Spleen (tissue), 11 donors: ENCODE results near the gene CD80. TPM values are rescaled to one million over a fixed set of nuclear protein-coding genes. Genes with fewer than 3 reads are reported as not detected.
"Not testable (repeated sequence)": the region's sequence is repeated elsewhere in the genome, so short reads cannot be mapped to it uniquely, and the experiment has no call there.

Experiments
- DNase-seq: peaks from one replicate; pipeline ENCODE4 v3.0.0-alpha.2; 2020
- H3K27ac ChIP-seq, 8 donors: fragments of 200-600 bp; sonication (generic) in 7 of 8; 1 replicate in 4 of 8; 2 replicates in 4 of 8; pipeline versions ENCODE4 v1.5.0 to v1.8.0; 2016 to 2021; ENCODE audit warnings: inconsistent platforms in 4 of 8, mild to moderate bottlenecking in 4 of 8, moderate library complexity in 1 of 8
- H3K27me3 ChIP-seq, 7 donors: fragments of 200-600 bp; sonication (generic) in 6 of 7; replicated peaks in 1 of 7; 1 replicate in 4 of 7; 2 replicates in 3 of 7; pipeline versions ENCODE4 v1.5.0 to v1.8.0; 2016 to 2021; ENCODE audit warnings: inconsistent platforms in 3 of 7, mild to moderate bottlenecking in 1 of 7
- H3K36me3 ChIP-seq, 6 donors: fragments of 200-600 bp; sonication (generic) in 5 of 6; 1 replicate in 4 of 6; 2 replicates in 2 of 6; pipeline versions ENCODE4 v1.5.0 to v1.8.0; 2016 to 2021; ENCODE audit warnings: inconsistent platforms in 2 of 6
- H3K4me1 ChIP-seq, 6 donors: fragments of 200-600 bp; sonication (generic) in 5 of 6; 1 replicate in 3 of 6; 2 replicates in 3 of 6; pipeline versions ENCODE4 v1.5.0 to v1.8.0; 2016 to 2021; ENCODE audit warnings: inconsistent platforms in 3 of 6
- H3K4me3 ChIP-seq, 8 donors: fragments of 200-600 bp; sonication (generic) in 7 of 8; 1 replicate in 4 of 8; 2 replicates in 4 of 8; pipeline versions ENCODE4 v1.5.0 to v1.8.0; 2016 to 2021; ENCODE audit warnings: inconsistent platforms in 4 of 8, mild to moderate bottlenecking in 4 of 8, moderate library complexity in 2 of 8
- H3K9me3 ChIP-seq, 8 donors: fragments of 200-600 bp; sonication (generic) in 7 of 8; 1 replicate in 4 of 8; 2 replicates in 4 of 8; pipeline versions ENCODE4 v1.5.0 to v1.8.0; 2016 to 2021; ENCODE audit warnings: inconsistent platforms in 4 of 8
- CTCF ChIP-seq, 11 experiments: fragments of 200-600 bp in 7 of 11; fragments of 450-650 bp in 4 of 11; sonication (generic) in 4 of 11; IDR thresholded peaks in 8 of 11; conservative IDR thresholded peaks in 3 of 11; 1 replicate in 7 of 11; 2 replicates in 4 of 11; pipeline versions ENCODE4 v1.4.0 to v1.8.0; 2016 to 2021; ENCODE audit warnings: antibody characterized with exemption in 11 of 11, inconsistent platforms in 4 of 11, mild to moderate bottlenecking in 1 of 11
- POLR2A ChIP-seq, 3 donors: fragments of 450-650 bp; IDR thresholded peaks; one replicate each; pipeline ENCODE4 v1.5.1; 2017; ENCODE audit warnings: antibody characterized with exemption in 3 of 3, mild to moderate bottlenecking in 1 of 3
- POLR2AphosphoS5 ChIP-seq, 3 donors: sonication (generic); formaldehyde crosslinking; IDR thresholded peaks; one replicate each; pipeline ENCODE4 v1.5.1; 2017; ENCODE audit warnings: antibody characterized with exemption in 3 of 3
- WGBS, 5 donors: extraction: QIAGEN DNeasy Blood & Tissue Kit in 3 of 5; methylation state at CpG; one replicate each; pipeline versions ENCODE4 v1.1.5 to v1.1.7; 2013 to 2018; 5-methylcytosine and 5-hydroxymethylcytosine counted together
- intact Hi-C: fragments of 100-400 bp; cut with DNase I; formaldehyde crosslinking; loops from one replicate; pipeline ENCODE4 v1.15.0; 2023; ENCODE audit warnings: low total_unique reads
- polyA plus RNA-seq, 3 donors: library from polyadenylated mRNA; stranded (reverse); fragments of 200-250 nt; gene quantifications; one replicate each; pipeline ENCODE4 v1.2.1, GENCODE V29; 2013
- total RNA-seq, 7 donors: library from RNA; depleted of rRNA in 3 of 7; stranded (reverse); fragments of >200 nt in 3 of 7; fragmentation: NEBNext Ultra II Directional in 4 of 7; extraction: Animal tissue kit (Norgen Biotek cat#: 25700) in 4 of 7; gene quantifications; one replicate each; pipeline versions ENCODE4 v1.1.0 to v1.2.1, GENCODE V29; 2016 to 2021
- donor health status: healthy with polysubstance abuse.
- donor health status: DM: no; HTN: no; CAD: no; lungs with moderate emphysema.
- donor health status: DM: no; HTN: no; CAD: no.
- donor health status: Bipolar disorder and iron deficiency.
- donor health status: healthy.
- donor health status: DM: no; HTN: no; CAD: no.
- donor health status: DM: yes; HTN: yes; CAD: no.

CD80 gene
- total and polyA plus RNA-seq, 10 donors = 1.5 to 33.0 (median 13.4) TPM

GRCh38 chr3:119571230-119571629, 11.8 kb upstream of the CD80 start:
- intact Hi-C loops = no loop called here
- H3K36me3 ChIP-seq = no peaks in the 10 kb centered on the region
- H3K4me3 ChIP-seq = no peak overlapping the region
- H3K4me1 ChIP-seq = peaks cover 0 to 30% (median 19%) of the 10 kb centered on the region in 6 donors
- 92 to 100% (median 97%) methylated on average over 1 of the region's 1 CpG for WGBS, 5 donors
- no peaks in the 10 kb centered on the region for H3K27me3 ChIP-seq
- peak overlapping the region in 6 of 8 donors; percentile 38 to 81 (median 71) for H3K27ac ChIP-seq
- no peak for DNase-seq
- no peaks in the 10 kb centered on the region for H3K9me3 ChIP-seq
- TF ChIP-seq POLR2AphosphoS5 (IDR thresholded peaks at IDR 0.05) (no peak), CTCF (IDR thresholded peaks at IDR 0.05 in 8 of 11, conservative IDR thresholded peaks at IDR 0.05 in 3 of 11) (no peak), POLR2A (IDR thresholded peaks at IDR 0.05) (no peak)

- 25 to 54% (median 33%) methylated on average over 5 of the region's 5 CpGs for WGBS, 5 donors
- no peak overlapping the region for H3K4me3 ChIP-seq
- H3K4me1 ChIP-seq = peaks cover 0 to 30% (median 19%) of the 10 kb centered on the region in 6 donors
- intact Hi-C loops = no loop called here
- H3K27ac ChIP-seq = peak overlapping the region in 7 of 8 donors; percentile 7 to 81 (median 70)
- no peaks in the 10 kb centered on the region for H3K9me3 ChIP-seq
- H3K27me3 ChIP-seq = no peaks in the 10 kb centered on the region
- no peaks in the 10 kb centered on the region for H3K36me3 ChIP-seq
- no peak for DNase-seq
- TF ChIP-seq POLR2AphosphoS5 (IDR thresholded peaks at IDR 0.05) (peak in 1 of 3 donors; percentile 35), POLR2A (IDR thresholded peaks at IDR 0.05) (no peak)
Observed at GRCh38 chr3:119570229-119570628, 10.8 kb upstream of the CD80 start.

- H3K4me3 ChIP-seq = no peak overlapping the region
- no peaks in the 10 kb centered on the region for H3K9me3 ChIP-seq
- intact Hi-C loops = no loop called here
- no peaks in the 10 kb centered on the region for H3K27me3 ChIP-seq
- H3K4me1 ChIP-seq = peaks cover 0 to 30% (median 19%) of the 10 kb centered on the region in 6 donors
- TF ChIP-seq CTCF (IDR thresholded peaks at IDR 0.05 in 8 of 11, conservative IDR thresholded peaks at IDR 0.05 in 3 of 11) (no peak), POLR2AphosphoS5 (IDR thresholded peaks at IDR 0.05) (no peak), POLR2A (IDR thresholded peaks at IDR 0.05) (no peak)
- H3K36me3 ChIP-seq = no peaks in the 10 kb centered on the region
- H3K27ac ChIP-seq = peak overlapping the region in 4 of 8 donors; percentile 70 to 81 (median 74)
- DNase-seq = no peak
- WGBS, 5 donors = 86 to 92% (median 89%) methylated on average over 4 of the region's 4 CpGs
Observed at GRCh38 chr3:119569156-119569555, 9.7 kb upstream of the CD80 start.

GRCh38 chr3:119563334-119563733, 3.9 kb upstream of the CD80 start:
- H3K36me3 ChIP-seq, intact Hi-C loops, H3K27ac ChIP-seq, H3K9me3 ChIP-seq, H3K4me3 ChIP-seq, DNase-seq, H3K27me3 ChIP-seq: not testable (repeated sequence)
- peaks cover 0 to 27% (median 13%) of the 10 kb centered on the region in 6 donors for H3K4me1 ChIP-seq
- WGBS, 5 donors = 69 to 92% (median 86%) methylated on average over 2 of the region's 2 CpGs

- Histone ChIP-seq H3K4me1 (peaks cover 0 to 27% (median 14%) of the 10 kb centered on the region in 6 donors), H3K36me3 (no peaks in the 10 kb centered on the region), H3K27me3 (no peaks in the 10 kb centered on the region), H3K9me3 (no peaks in the 10 kb centered on the region), H3K4me3 (peak overlapping the region in 1 of 8 donors; percentile 8), H3K27ac (peak overlapping the region in 6 of 8 donors; percentile 6 to 80 (median 50))
- no peak for TF ChIP-seq CTCF (IDR thresholded peaks at IDR 0.05 in 8 of 11, conservative IDR thresholded peaks at IDR 0.05 in 3 of 11)
- TF ChIP-seq POLR2AphosphoS5 (IDR thresholded peaks at IDR 0.05) = peak in 2 of 3 donors; percentile 60 to 64
- DNase-seq = no peak
- WGBS, 5 donors = 25 to 41% (median 29%) methylated on average over 5 to 6 of the region's 6 CpGs
- intact Hi-C loops = no loop called here
Observed at GRCh38 chr3:119562307-119562961, 3.0 kb upstream of the CD80 start.
